C4-2B (cell line): ENCODE results near the gene BRS3.
A peak's percentile ranks its signal among the peaks of the same experiment; 100 is the strongest.

Experiments used
- CTCF ChIP-seq: fragments of 450-650 bp; conservative IDR thresholded peaks from 2 replicates; pipeline ENCODE4 v1.5.1; 2017; ENCODE audit warnings: mild to moderate bottlenecking
- ZFX ChIP-seq: fragments of 450-650 bp; IDR thresholded peaks from 2 replicates; pipeline ENCODE4 v1.6.1; 2017

GRCh38 chrX:136488706-136489105 lies 959 bp downstream of the BRS3 start:
- TF ChIP-seq CTCF (peak; percentile 15; the same call in 1 of the 2 replicates), ZFX (no peak)
